ENCODE data around the gene SLC6A5. TPM values are rescaled to one million over a fixed set of nuclear protein-coding genes. Genes with fewer than 3 reads are reported as not detected.
"Not testable (repeated sequence)": the region's sequence is repeated elsewhere in the genome, so short reads cannot be mapped to it uniquely, and the experiment has no call there.

SLC6A5 gene
- total RNA-seq, 4 donors from 2014 or later = not detected

GRCh38 chr11:20566591-20567434, 32.6 kb upstream of the SLC6A5 start:
- no peak overlapping the region for H3K27ac ChIP-seq (replicated peaks in 1 of 4)
- intact Hi-C loops (cut with DNase I) = no loop called here
- no peaks in the 10 kb centered on the region for H3K9me3 ChIP-seq
- H3K36me3 ChIP-seq = no peaks in the 10 kb centered on the region
- DNase-seq (ENCODE audit: extremely low spot score) = peak; percentile 34
- no peak for TF ChIP-seq EP300 (IDR thresholded peaks at IDR 0.05)
- no peak for TF ChIP-seq POLR2A (IDR thresholded peaks at IDR 0.05; ENCODE audit: low read depth)
- TF ChIP-seq POLR2AphosphoS5 (IDR thresholded peaks at IDR 0.05) = no peak
- no peak for TF ChIP-seq CTCF (IDR thresholded peaks at IDR 0.05)
- 66% methylated on average over 5 of the region's 5 CpGs for WGBS
- H3K4me3 ChIP-seq = no peak overlapping the region
- H3K4me1 ChIP-seq = no peaks in the 10 kb centered on the region
- H3K27me3 ChIP-seq = no peaks in the 10 kb centered on the region

GRCh38 chr11:20579725-20580124, 19.7 kb upstream of the SLC6A5 start:
- H3K36me3 ChIP-seq; H3K9me3 ChIP-seq; H3K4me3 ChIP-seq; H3K27me3 ChIP-seq; H3K4me1 ChIP-seq; intact Hi-C loops (cut with DNase I); H3K27ac ChIP-seq (replicated peaks in 1 of 4): not testable (repeated sequence)
- 90% methylated on average over 4 of the region's 4 CpGs for WGBS
- peak; percentile 21 for DNase-seq (ENCODE audit: extremely low spot score)

- whole genome bisulfite sequencing = 64% methylated on average over 5 of the region's 5 CpGs
- DNase-seq (ENCODE audit: extremely low spot score) = no peak
- TF ChIP-seq POLR2A (IDR thresholded peaks at IDR 0.05; ENCODE audit: low read depth) (no peak), CTCF (IDR thresholded peaks at IDR 0.05) (no peak), POLR2AphosphoS5 (IDR thresholded peaks at IDR 0.05) (no peak), EP300 (IDR thresholded peaks at IDR 0.05) (no peak)
- intact Hi-C loops (cut with DNase I) = no loop called here
- H3K27me3 ChIP-seq = no peaks in the 10 kb centered on the region
- H3K4me3 ChIP-seq = no peak overlapping the region
- no peaks in the 10 kb centered on the region for H3K9me3 ChIP-seq
- no peaks in the 10 kb centered on the region for H3K4me1 ChIP-seq
- H3K36me3 ChIP-seq = no peaks in the 10 kb centered on the region
- no peak overlapping the region for H3K27ac ChIP-seq (replicated peaks in 1 of 4)
Observed at GRCh38 chr11:20583201-20583600, 16.2 kb upstream of the SLC6A5 start.

- H3K4me3 ChIP-seq = no peak overlapping the region
- no peak for TF ChIP-seq POLR2A (IDR thresholded peaks at IDR 0.05; ENCODE audit: low read depth)
- no peak for TF ChIP-seq POLR2AphosphoS5 (IDR thresholded peaks at IDR 0.05)
- no peak for TF ChIP-seq CTCF (IDR thresholded peaks at IDR 0.05)
- TF ChIP-seq EP300 (IDR thresholded peaks at IDR 0.05) = no peak
- peaks cover 0 to 7% (median 0%) of the 10 kb centered on the region in 4 donors for H3K27me3 ChIP-seq
Observed at GRCh38 chr11:20584093-20584774, 15.2 kb upstream of the SLC6A5 start.

GRCh38 chr11:20589796-20590195, 9.6 kb upstream of the SLC6A5 start:
- WGBS = 76% methylated on average over 6 of the region's 6 CpGs
- intact Hi-C loops (cut with DNase I) = no loop called here
- TF ChIP-seq CTCF (IDR thresholded peaks at IDR 0.05) (no peak), EP300 (IDR thresholded peaks at IDR 0.05) (no peak), POLR2AphosphoS5 (IDR thresholded peaks at IDR 0.05) (no peak), POLR2A (IDR thresholded peaks at IDR 0.05; ENCODE audit: low read depth) (no peak)

More at GRCh38 chr11:20584093-20584774, 15.2 kb upstream of the SLC6A5 start:
- 93% methylated on average over 4 of the region's 4 CpGs for WGBS
- intact Hi-C loops (cut with DNase I) = no loop called here
- H3K36me3 ChIP-seq = no peaks in the 10 kb centered on the region
- H3K4me1 ChIP-seq = no peaks in the 10 kb centered on the region
- no peaks in the 10 kb centered on the region for H3K9me3 ChIP-seq
- no peak for DNase-seq (ENCODE audit: extremely low spot score)
- H3K27ac ChIP-seq (replicated peaks in 1 of 4) = no peak overlapping the region

More at GRCh38 chr11:20589796-20590195, 9.6 kb upstream of the SLC6A5 start:
- no peak for DNase-seq (ENCODE audit: extremely low spot score)
- no peaks in the 10 kb centered on the region for H3K9me3 ChIP-seq
- no peak overlapping the region for H3K4me3 ChIP-seq
- H3K27ac ChIP-seq (replicated peaks in 1 of 4) = no peak overlapping the region
- H3K27me3 ChIP-seq = peaks cover 0 to 36% (median 0%) of the 10 kb centered on the region in 4 donors
- H3K4me1 ChIP-seq = no peaks in the 10 kb centered on the region
- H3K36me3 ChIP-seq = no peaks in the 10 kb centered on the region
